ENCODE results near the gene MISP. TPM values are rescaled to one million over a fixed set of nuclear protein-coding genes. Genes with fewer than 3 reads are reported as not detected.

MISP gene
- total RNA-seq, 2 donors from 2014 or later: 0.96 to 1.5 TPM

DNA sequence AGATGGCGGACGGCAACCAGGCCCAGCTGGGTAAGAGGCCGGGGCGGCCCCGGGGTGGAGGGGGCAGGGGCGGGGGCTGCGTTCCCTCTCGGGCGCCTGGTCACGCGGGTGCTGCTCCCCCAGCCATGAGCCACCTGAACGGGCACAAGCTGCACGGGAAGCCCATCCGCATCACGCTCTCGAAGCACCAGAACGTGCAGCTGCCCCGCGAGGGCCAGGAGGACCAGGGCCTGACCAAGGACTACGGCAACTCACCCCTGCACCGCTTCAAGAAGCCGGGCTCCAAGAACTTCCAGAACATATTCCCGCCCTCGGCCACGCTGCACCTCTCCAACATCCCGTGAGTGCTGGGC, 57.5 kb downstream of the MISP start:
- H3K27ac ChIP-seq: no peak overlapping the region
- H3K36me3 ChIP-seq: peaks cover 92% of the 10 kb centered on the region
- DNase-seq (ENCODE audit: low spot score): no peak
- no peaks in the 10 kb centered on the region for H3K27me3 ChIP-seq
- no peaks in the 10 kb centered on the region for H3K4me1 ChIP-seq
- H3K9me3 ChIP-seq: no peaks in the 10 kb centered on the region
- TF ChIP-seq, protein P1, sequence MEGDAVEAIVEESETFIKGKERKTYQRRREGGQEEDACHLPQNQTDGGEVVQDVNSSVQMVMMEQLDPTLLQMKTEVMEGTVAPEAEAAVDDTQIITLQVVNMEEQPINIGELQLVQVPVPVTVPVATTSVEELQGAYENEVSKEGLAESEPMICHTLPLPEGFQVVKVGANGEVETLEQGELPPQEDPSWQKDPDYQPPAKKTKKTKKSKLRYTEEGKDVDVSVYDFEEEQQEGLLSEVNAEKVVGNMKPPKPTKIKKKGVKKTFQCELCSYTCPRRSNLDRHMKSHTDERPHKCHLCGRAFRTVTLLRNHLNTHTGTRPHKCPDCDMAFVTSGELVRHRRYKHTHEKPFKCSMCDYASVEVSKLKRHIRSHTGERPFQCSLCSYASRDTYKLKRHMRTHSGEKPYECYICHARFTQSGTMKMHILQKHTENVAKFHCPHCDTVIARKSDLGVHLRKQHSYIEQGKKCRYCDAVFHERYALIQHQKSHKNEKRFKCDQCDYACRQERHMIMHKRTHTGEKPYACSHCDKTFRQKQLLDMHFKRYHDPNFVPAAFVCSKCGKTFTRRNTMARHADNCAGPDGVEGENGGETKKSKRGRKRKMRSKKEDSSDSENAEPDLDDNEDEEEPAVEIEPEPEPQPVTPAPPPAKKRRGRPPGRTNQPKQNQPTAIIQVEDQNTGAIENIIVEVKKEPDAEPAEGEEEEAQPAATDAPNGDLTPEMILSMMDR (IDR thresholded peaks at IDR 0.05): no peak
- no peak overlapping the region for H3K4me3 ChIP-seq

DNA sequence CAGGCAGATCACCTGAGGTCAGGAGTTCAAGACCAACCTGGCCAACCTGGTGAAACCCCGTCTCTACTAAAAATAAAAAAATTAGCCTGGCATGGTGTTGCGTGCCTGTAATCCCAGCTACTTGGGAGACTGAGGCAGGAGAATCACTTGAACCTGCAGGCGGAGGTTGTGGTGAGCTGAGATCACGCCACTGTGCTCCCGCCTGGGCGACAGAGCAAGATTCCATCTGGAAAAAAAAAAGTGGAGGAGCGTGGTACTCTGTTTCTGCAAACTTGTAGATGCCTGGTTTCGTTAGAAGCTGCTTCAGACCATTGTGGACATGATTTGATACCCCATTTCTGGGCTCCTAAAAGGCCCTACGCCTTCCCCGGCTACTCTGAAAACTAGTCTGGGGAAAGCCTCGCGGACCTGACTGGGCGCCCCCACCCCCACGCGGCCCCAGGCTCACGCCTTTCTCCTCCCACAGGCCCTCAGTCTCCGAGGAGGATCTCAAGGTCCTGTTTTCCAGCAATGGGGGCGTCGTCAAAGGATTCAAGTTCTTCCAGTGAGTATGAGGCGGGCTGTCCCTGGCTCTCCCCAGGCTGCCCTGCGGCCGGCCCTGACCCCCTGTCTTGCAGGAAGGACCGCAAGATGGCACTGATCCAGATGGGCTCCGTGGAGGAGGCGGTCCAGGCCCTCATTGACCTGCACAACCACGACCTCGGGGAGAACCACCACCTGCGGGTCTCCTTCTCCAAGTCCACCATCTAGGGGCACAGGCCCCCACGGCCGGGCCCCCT, 59.4 kb downstream of the MISP start:
- Histone ChIP-seq H3K36me3 (peaks cover 78% of the 10 kb centered on the region), H3K9me3 (no peaks in the 10 kb centered on the region), H3K4me1 (no peaks in the 10 kb centered on the region), H3K4me3 (no peak overlapping the region), H3K27me3 (no peaks in the 10 kb centered on the region), H3K27ac (no peak overlapping the region)
- TF ChIP-seq, protein P1 (IDR thresholded peaks at IDR 0.05): no peak
- no peak for DNase-seq (ENCODE audit: low spot score)

DNA sequence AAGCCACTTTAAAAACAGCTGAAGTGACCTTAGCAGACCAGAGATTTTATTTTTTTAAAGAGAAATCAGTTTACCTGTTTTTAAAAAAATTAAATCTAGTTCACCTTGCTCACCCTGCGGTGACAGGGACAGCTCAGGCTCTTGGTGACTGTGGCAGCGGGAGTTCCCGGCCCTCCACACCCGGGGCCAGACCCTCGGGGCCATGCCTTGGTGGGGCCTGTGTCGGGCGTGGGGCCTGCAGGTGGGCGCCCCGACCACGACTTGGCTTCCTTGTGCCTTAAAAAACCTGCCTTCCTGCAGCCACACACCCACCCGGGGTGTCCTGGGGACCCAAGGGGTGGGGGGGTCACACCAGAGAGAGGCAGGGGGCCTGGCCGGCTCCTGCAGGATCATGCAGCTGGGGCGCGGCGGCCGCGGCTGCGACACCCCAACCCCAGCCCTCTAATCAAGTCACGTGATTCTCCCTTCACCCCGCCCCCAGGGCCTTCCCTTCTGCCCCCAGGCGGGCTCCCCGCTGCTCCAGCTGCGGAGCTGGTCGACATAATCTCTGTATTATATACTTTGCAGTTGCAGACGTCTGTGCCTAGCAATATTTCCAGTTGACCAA, 60.1 kb downstream of the MISP start:
- Histone ChIP-seq H3K27ac (no peak overlapping the region), H3K27me3 (no peaks in the 10 kb centered on the region), H3K36me3 (peaks cover 71% of the 10 kb centered on the region), H3K4me1 (no peaks in the 10 kb centered on the region), H3K4me3 (no peak overlapping the region), H3K9me3 (no peaks in the 10 kb centered on the region)
- no peak for DNase-seq (ENCODE audit: low spot score)
- TF ChIP-seq, protein P1 (IDR thresholded peaks at IDR 0.05): no peak

DNA sequence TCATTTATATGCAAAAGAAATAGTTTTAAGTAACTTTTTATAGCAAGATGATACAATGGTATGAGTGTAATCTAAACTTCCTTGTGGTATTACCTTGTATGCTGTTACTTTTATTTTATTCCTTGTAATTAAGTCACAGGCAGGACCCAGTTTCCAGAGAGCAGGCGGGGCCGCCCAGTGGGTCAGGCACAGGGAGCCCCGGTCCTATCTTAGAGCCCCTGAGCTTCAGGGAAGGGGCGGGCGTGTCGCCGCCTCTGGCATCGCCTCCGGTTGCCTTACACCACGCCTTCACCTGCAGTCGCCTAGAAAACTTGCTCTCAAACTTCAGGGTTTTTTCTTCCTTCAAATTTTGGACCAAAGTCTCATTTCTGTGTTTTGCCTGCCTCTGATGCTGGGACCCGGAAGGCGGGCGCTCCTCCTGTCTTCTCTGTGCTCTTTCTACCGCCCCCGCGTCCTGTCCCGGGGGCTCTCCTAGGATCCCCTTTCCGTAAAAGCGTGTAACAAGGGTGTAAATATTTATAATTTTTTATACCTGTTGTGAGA, 60.7 kb downstream of the MISP start:
- Histone ChIP-seq H3K9me3 (no peaks in the 10 kb centered on the region), H3K27ac (no peak overlapping the region), H3K27me3 (no peaks in the 10 kb centered on the region), H3K4me1 (no peaks in the 10 kb centered on the region), H3K4me3 (no peak overlapping the region), H3K36me3 (peaks cover 65% of the 10 kb centered on the region)
- DNase-seq (ENCODE audit: low spot score): no peak
- TF ChIP-seq, protein P1 (IDR thresholded peaks at IDR 0.05): no peak

DNA sequence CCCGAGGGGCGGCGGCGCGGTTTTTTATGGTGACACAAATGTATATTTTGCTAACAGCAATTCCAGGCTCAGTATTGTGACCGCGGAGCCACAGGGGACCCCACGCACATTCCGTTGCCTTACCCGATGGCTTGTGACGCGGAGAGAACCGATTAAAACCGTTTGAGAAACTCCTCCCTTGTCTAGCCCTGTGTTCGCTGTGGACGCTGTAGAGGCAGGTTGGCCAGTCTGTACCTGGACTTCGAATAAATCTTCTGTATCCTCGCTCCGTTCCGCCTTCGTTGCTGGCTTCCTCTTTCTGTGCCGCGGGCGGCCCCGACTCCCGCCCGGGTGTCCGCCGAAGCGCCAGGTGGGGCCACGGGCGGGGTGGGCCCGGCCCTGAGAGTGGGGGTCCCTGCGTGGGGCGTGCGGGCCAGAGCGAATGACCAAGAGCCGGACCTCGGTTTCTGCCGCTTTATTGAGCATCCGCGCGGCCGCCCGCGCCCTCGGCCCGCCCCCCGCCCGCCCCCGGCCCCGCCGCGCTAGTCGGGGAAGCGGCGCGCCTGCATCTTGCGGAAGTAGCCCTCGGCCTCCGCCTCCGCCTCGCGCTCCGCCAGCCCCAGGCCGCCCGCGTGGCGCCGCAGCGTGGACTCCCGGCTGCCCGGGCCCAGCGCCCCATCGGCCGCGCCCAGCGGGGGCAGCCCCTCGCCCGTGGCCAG, 61.3 kb downstream of the MISP start:
- H3K27ac ChIP-seq: no peak overlapping the region
- TF ChIP-seq, protein P1 (IDR thresholded peaks at IDR 0.05): no peak
- H3K4me3 ChIP-seq: no peak overlapping the region
- H3K4me1 ChIP-seq: no peaks in the 10 kb centered on the region
- H3K36me3 ChIP-seq: peaks cover 58% of the 10 kb centered on the region
- H3K9me3 ChIP-seq: no peaks in the 10 kb centered on the region
- DNase-seq (ENCODE audit: low spot score): no peak
- no peaks in the 10 kb centered on the region for H3K27me3 ChIP-seq

Data from right atrium auricular region (tissue), 2 donors.